ENCODE measurements around the gene CRKL. TPM values are rescaled to one million over a fixed set of nuclear protein-coding genes. Genes with fewer than 3 reads are reported as not detected.

The CRKL gene
- polyA plus RNA-seq, 1 of the 3 experiments (the other 2 are of a cell fraction), result 9.6 TPM

DNA sequence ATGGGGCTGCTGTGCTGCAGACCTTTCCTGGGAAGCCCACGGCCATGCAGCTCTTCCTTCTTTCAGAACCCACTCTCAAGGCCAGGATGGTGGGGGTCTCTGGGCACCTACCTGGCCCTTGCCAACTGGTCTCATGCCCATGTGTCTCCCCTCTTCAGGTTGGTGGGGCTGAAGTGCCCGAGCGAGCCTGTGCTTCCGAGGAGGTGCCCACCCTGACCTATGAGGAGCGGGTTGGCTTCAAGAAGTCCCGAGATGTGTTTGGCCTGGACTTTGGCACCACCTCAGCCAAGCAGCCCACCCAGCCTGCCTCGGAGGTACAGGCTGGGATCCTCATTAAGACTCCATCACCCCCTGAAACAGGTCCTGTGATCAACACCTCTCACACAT lies 74.8 kb downstream of the CRKL start (continued):
- TF ChIP-seq, protein P1, sequence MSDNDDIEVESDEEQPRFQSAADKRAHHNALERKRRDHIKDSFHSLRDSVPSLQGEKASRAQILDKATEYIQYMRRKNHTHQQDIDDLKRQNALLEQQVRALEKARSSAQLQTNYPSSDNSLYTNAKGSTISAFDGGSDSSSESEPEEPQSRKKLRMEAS (IDR thresholded peaks at IDR 0.05; ENCODE audit: low read depth), result no peak
- no peak for TF ChIP-seq CHD2 (IDR thresholded peaks at IDR 0.05; ENCODE audit: low read length, partially characterized antibody)
- TF ChIP-seq SMC3 (IDR thresholded peaks at IDR 0.05; ENCODE audit: low read depth, low read length), result no peak
- no peak for TF ChIP-seq POLR2AphosphoS5 (IDR thresholded peaks at IDR 0.05; ENCODE audit: low read depth, low read length)
- TF ChIP-seq YY1 (IDR thresholded peaks at IDR 0.05; ENCODE audit: low read depth), result no peak
- no peak for TF ChIP-seq GABPA (IDR thresholded peaks at IDR 0.05; ENCODE audit: low read depth)
- TF ChIP-seq, protein P2, sequence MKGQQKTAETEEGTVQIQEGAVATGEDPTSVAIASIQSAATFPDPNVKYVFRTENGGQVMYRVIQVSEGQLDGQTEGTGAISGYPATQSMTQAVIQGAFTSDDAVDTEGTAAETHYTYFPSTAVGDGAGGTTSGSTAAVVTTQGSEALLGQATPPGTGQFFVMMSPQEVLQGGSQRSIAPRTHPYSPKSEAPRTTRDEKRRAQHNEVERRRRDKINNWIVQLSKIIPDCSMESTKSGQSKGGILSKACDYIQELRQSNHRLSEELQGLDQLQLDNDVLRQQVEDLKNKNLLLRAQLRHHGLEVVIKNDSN (IDR thresholded peaks at IDR 0.05; ENCODE audit: borderline replicate concordance, low read depth), result no peak

DNA sequence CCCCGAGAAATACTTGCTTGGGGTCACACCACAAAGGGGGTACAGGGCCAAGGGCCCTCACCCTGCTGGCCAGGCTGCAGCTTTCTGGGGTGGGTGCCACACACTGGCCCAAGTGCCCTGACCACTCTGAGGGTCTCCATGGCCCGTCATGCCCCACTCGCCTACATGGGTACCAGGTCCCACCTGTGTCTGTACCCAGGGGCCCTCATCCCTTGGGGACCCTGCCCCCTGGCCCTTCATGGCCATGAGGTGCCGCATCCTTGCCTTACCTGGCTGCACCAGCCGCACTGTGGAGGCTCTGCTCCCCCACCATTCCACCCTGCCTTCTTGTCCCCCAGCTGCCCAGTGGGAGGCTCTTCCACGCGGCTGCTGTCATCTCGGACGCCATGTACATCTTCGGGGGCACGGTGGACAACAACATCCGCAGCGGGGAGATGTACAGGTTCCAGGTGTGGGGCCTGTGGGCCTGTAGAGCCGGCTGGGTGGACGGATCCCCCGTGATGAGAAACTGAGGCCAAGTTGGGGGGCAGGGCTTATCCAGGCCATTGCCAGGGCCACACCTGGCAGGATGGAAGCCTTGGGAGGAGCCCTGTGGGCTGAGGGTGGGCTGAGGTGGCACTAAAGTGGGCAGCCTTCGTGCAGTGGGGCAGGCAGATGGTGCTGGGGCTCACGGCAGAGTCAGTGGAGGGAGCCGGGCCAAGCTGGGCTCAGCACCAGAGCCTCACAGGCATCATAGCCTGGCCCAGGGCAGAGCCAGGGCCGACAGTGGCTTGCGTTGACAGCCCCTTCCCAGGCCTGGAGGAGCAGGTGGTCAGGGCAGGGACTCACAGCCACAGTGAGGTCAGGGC lies 75.5 kb downstream of the CRKL start:
- no peak for DNase-seq
- H3K4me1 ChIP-seq (ENCODE audit: control insufficient read depth in 1 of 2, insufficient read depth in 2 of 2, low read depth in 1 of 2, low read length in 1 of 2), result no peaks in the 10 kb centered on the region
- H2AFZ ChIP-seq (ENCODE audit: low read depth), result no peak overlapping the region
- TF ChIP-seq POLR2AphosphoS5 (IDR thresholded peaks at IDR 0.05; ENCODE audit: low read depth, low read length), result no peak
- no peak for TF ChIP-seq FOSL2 (IDR thresholded peaks at IDR 0.05; ENCODE audit: borderline replicate concordance, low read depth)
- WGBS (ENCODE audit: low lambda C conversion rate), result 86% methylated on average over 11 of the region's 21 CpGs
- H3F3A ChIP-seq (replicated peaks; ENCODE audit: insufficient read depth), result no peaks in the 10 kb centered on the region
- no peaks in the 10 kb centered on the region for H3K79me2 ChIP-seq (ENCODE audit: insufficient read depth)
- no peak overlapping the region for H3K4me2 ChIP-seq
- no peak overlapping the region for H3K27ac ChIP-seq (ENCODE audit: low read depth in 2 of 2, low read length in 1 of 2)
- peaks cover 5 to 66% of the 10 kb centered on the region in 2 experiments for H3K36me3 ChIP-seq (replicated peaks in 1 of 2; ENCODE audit: control insufficient read depth in 1 of 2, insufficient read depth in 2 of 2, low read length in 1 of 2)
- H4K20me1 ChIP-seq (ENCODE audit: insufficient read depth), result no peaks in the 10 kb centered on the region
- H3K9me2 ChIP-seq, result no peaks in the 10 kb centered on the region
- ChIA-PET POLR2A (no interaction called here), CTCF (no interaction called here)
- H3K4me3 ChIP-seq (ENCODE audit: low read depth in 2 of 2, low read length in 1 of 2), result no peak overlapping the region
- H3K9me3 ChIP-seq, result no peaks in the 10 kb centered on the region
- no peaks in the 10 kb centered on the region for H3K27me3 ChIP-seq (ENCODE audit: insufficient read depth)
- H3K9ac ChIP-seq, result no peak overlapping the region

DNA sequence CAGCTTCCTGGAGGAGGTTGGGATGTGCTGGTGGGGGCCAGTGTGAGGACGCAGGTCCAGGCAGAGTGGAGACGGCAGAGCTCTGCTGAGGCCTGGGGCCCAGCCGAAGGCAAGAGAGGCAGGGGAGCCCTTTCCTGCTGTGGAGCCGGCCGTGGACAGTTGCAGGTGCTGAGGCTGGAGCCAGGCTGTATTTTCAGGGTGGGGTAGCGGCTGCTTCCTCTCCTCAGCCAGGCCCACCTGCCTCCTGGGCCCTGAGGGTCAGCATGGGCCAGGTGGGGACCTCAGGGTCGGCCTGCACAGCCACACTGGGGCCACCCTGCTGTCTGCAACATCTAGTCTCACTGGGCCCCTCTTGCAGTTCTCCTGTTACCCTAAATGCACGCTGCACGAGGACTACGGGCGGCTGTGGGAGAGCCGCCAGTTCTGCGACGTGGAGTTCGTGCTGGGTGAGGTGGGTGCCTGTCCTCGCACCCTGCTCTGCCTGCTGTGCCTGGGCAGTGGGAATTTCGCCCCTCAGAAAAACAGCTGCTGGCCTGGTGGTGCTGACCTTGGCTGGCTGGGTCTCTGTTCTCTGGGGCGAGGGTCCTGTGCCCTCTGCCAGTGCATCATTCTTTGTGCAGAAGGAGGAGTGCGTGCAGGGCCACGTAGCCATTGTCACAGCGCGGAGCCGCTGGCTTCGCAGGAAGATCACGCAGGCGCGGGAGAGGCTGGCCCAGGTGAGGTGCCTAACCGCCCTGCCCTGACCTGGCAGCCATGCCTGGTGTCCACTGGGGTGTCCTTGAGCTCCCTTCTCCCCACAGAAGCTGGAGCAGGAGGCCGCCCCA lies 76.3 kb downstream of the CRKL start:
- POLR2A ChIA-PET, result interaction anchor here (1.1 kb wide), 1 partner anchor 11 kb away, joined by 4 read pairs; the partner anchor contains the start of gene LZTR1
- no peak overlapping the region for H3K4me2 ChIP-seq
- CTCF ChIA-PET, result interaction anchor here (1.3 kb wide), 1 partner anchor 12 kb away, joined by 3 read pairs; the partner anchor contains the start of gene LZTR1
- no peaks in the 10 kb centered on the region for H3K79me2 ChIP-seq (ENCODE audit: insufficient read depth)
- H3K9me2 ChIP-seq, result no peaks in the 10 kb centered on the region
- no peaks in the 10 kb centered on the region for H3K4me1 ChIP-seq (ENCODE audit: control insufficient read depth in 1 of 2, insufficient read depth in 2 of 2, low read depth in 1 of 2, low read length in 1 of 2)
- no peaks in the 10 kb centered on the region for H4K20me1 ChIP-seq (ENCODE audit: insufficient read depth)
- H3K9ac ChIP-seq, result no peak overlapping the region
- no peak for DNase-seq
- H3K4me3 ChIP-seq (ENCODE audit: low read depth in 2 of 2, low read length in 1 of 2), result no peak overlapping the region
- H3F3A ChIP-seq (replicated peaks; ENCODE audit: insufficient read depth), result no peaks in the 10 kb centered on the region
- no peaks in the 10 kb centered on the region for H3K27me3 ChIP-seq (ENCODE audit: insufficient read depth)
- H2AFZ ChIP-seq (ENCODE audit: low read depth), result no peak overlapping the region
- peaks cover 0 to 71% of the 10 kb centered on the region in 2 experiments for H3K36me3 ChIP-seq (replicated peaks in 1 of 2; ENCODE audit: control insufficient read depth in 1 of 2, insufficient read depth in 2 of 2, low read length in 1 of 2)
- no peaks in the 10 kb centered on the region for H3K9me3 ChIP-seq
- no peak overlapping the region for H3K27ac ChIP-seq (ENCODE audit: low read depth in 2 of 2, low read length in 1 of 2)
- 95% methylated on average over 21 of the region's 29 CpGs for WGBS (ENCODE audit: low lambda C conversion rate)
- TF ChIP-seq POLR2AphosphoS5 (IDR thresholded peaks at IDR 0.05; ENCODE audit: low read depth, low read length) (no peak), RFX5 (IDR thresholded peaks at IDR 0.05; ENCODE audit: low read length) (no peak), ELF1 (IDR thresholded peaks at IDR 0.05) (no peak), EZH2phosphoT487 (IDR thresholded peaks at IDR 0.05; ENCODE audit: borderline replicate concordance, low read depth) (no peak), NRF1 (IDR thresholded peaks at IDR 0.05; ENCODE audit: low read depth, low read length) (no peak), SIN3A (IDR thresholded peaks at IDR 0.05; ENCODE audit: borderline replicate concordance, low read depth, low read length) (no peak), RCOR1 (IDR thresholded peaks at IDR 0.05; ENCODE audit: low read length) (no peak)
- TF ChIP-seq, protein P3, sequence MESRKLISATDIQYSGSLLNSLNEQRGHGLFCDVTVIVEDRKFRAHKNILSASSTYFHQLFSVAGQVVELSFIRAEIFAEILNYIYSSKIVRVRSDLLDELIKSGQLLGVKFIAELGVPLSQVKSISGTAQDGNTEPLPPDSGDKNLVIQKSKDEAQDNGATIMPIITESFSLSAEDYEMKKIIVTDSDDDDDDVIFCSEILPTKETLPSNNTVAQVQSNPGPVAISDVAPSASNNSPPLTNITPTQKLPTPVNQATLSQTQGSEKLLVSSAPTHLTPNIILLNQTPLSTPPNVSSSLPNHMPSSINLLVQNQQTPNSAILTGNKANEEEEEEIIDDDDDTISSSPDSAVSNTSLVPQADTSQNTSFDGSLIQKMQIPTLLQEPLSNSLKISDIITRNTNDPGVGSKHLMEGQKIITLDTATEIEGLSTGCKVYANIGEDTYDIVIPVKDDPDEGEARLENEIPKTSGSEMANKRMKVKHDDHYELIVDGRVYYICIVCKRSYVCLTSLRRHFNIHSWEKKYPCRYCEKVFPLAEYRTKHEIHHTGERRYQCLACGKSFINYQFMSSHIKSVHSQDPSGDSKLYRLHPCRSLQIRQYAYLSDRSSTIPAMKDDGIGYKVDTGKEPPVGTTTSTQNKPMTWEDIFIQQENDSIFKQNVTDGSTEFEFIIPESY (IDR thresholded peaks at IDR 0.05; ENCODE audit: borderline replicate concordance, low read depth), result no peak
- TF ChIP-seq, protein P2 (IDR thresholded peaks at IDR 0.05; ENCODE audit: borderline replicate concordance, low read depth), result no peak
- TF ChIP-seq, protein P4, sequence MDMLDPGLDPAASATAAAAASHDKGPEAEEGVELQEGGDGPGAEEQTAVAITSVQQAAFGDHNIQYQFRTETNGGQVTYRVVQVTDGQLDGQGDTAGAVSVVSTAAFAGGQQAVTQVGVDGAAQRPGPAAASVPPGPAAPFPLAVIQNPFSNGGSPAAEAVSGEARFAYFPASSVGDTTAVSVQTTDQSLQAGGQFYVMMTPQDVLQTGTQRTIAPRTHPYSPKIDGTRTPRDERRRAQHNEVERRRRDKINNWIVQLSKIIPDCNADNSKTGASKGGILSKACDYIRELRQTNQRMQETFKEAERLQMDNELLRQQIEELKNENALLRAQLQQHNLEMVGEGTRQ (IDR thresholded peaks at IDR 0.05; ENCODE audit: borderline replicate concordance, low read depth, low read length), result no peak
